ENCODE measurements around the gene MCTP2.

- TF ChIP-seq CTCF (IDR thresholded peaks at IDR 0.05; ENCODE audit: poor library complexity) = no peak
- TF ChIP-seq EZH2phosphoT487 (IDR thresholded peaks at IDR 0.05; ENCODE audit: low read depth, severe bottlenecking, unreplicated experiment) = no peak
- TF ChIP-seq EZH2 (IDR thresholded peaks at IDR 0.05; ENCODE audit: borderline replicate concordance) = no peak
Measured at GRCh38 chr15:94193906-94194305, 37.5 kb upstream of the MCTP2 start.
